ENCODE results near the gene LYSET.

LYSET gene

DNA sequence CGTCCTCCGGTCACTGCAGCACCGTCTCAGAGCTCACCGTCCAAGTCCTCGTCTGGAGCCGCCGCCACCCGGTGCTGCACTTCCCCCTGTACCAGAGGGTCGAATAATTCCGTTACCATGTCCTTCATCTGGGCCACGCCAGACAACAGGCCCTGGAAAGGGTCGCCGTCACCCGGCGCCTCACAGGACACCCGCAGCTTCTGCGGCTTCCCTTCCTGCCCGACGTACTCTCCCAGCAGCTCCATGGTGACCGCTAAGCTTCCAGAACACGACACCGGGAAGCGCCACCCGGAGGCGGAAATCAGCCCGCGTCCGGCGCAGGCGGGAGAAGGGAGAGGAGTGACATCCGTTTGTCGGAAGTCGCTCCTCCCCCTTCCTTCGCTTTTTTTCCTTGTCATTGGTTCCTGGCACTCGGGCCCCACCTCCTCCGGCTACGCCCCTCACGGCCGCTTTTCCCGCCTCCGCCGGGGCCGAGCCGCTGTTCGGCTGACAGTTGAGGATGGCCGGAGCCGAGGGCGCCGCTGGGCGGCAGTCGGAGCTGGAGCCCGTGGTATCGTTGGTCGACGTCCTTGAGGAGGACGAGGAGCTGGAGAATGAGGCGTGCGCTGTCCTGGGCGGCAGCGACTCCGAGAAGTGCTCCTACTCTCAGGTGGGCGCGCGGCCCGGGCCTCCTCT is 21.8 kb downstream of the LYSET start, which contains the start of the genes GON7 and UBR7:
GON7 (minus strand) TSS at position 273 of the 675 bp plus-strand sequence; CDS start at position 245, 28 bp downstream.
UBR7 (plus strand) TSS at position 464 of the 675 bp plus-strand sequence; CDS start at position 500, 36 bp downstream.
- peak within 1 kb of the TSS; percentile 67 for H3K27ac ChIP-seq (ENCODE audit: low read length)
- peaks cover 4% of the 10 kb centered on the region for H3K4me1 ChIP-seq (ENCODE audit: control insufficient read depth, low read depth, low read length)
- peaks cover 5% of the 10 kb centered on the region for H3K36me3 ChIP-seq (ENCODE audit: control insufficient read depth, low read depth, low read length)
- peak within 1 kb of the TSS; percentile 61 for H3K9ac ChIP-seq (ENCODE audit: low read length)
- H3K9me3 ChIP-seq (ENCODE audit: control insufficient read depth, low read depth, low read length): no peaks in the 10 kb centered on the region
- no peaks in the 10 kb centered on the region for H3K27me3 ChIP-seq (ENCODE audit: control insufficient read depth, insufficient read depth, low read length)
- peak within 1 kb of the TSS; percentile 83 for H3K4me3 ChIP-seq (ENCODE audit: low read length)

DNA sequence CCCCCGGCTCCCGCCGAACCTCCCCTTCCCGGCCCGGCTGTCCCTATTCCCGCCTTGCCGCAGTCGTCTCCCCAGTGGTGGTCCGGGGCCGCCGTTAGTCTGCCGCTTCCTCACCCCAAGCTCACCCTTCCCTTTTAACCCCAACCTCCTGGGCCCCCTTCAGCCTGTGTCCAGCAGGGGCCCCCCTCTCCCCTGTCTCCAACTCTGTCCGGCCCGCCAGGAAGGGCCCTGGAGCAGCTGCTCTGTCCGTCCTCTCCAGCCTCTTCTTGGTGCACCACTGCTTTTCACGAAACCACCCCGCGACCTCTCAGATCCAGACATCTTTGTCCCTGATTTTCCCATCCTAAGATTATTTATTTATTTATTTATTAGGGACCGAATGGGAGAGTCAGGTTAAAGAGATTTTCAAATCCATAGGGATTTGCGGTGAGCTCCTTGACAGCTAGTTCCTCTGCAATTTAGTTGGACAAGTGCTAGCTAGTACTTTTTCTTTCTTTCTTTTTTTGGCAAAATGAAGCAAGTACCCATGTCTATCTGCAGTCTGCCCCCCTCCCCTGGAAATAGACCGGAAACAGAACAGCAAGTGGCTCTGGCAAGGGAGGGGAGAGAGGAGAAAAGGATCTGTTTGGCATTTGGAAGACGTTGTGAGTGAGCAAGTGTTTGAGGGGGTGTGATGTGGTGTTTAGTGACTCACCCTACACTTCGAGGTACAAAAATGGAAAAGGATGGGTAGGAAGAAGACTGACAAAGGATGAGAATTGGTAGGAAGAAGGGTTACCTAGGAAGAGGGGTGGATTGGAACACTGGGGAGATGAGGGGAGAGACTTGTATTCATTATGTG is 22.6 kb downstream of the LYSET start:
- peaks cover 13% of the 10 kb centered on the region for H3K36me3 ChIP-seq (ENCODE audit: control insufficient read depth, low read depth, low read length)
- no peaks in the 10 kb centered on the region for H3K27me3 ChIP-seq (ENCODE audit: control insufficient read depth, insufficient read depth, low read length)
- no peak overlapping the region for H3K27ac ChIP-seq (ENCODE audit: low read length)
- no peaks in the 10 kb centered on the region for H3K9me3 ChIP-seq (ENCODE audit: control insufficient read depth, low read depth, low read length)
- peak overlapping the region; percentile 83 for H3K4me3 ChIP-seq (ENCODE audit: low read length)
- H3K4me1 ChIP-seq (ENCODE audit: control insufficient read depth, low read depth, low read length): peaks cover 4% of the 10 kb centered on the region
- peak overlapping the region; percentile 61 for H3K9ac ChIP-seq (ENCODE audit: low read length)

GRCh38 chr14:93212432-93212831 is 27.3 kb downstream of the LYSET start:
- H3K27ac ChIP-seq (ENCODE audit: low read length): no peak overlapping the region
- H3K4me3 ChIP-seq (ENCODE audit: low read length): no peak overlapping the region
- H3K9ac ChIP-seq (ENCODE audit: low read length): no peak overlapping the region
- peaks cover 4% of the 10 kb centered on the region for H3K4me1 ChIP-seq (ENCODE audit: control insufficient read depth, low read depth, low read length)
- H3K9me3 ChIP-seq (ENCODE audit: control insufficient read depth, low read depth, low read length): no peaks in the 10 kb centered on the region
- peaks cover 41% of the 10 kb centered on the region for H3K36me3 ChIP-seq (ENCODE audit: control insufficient read depth, low read depth, low read length)
- no peaks in the 10 kb centered on the region for H3K27me3 ChIP-seq (ENCODE audit: control insufficient read depth, insufficient read depth, low read length)

DNA sequence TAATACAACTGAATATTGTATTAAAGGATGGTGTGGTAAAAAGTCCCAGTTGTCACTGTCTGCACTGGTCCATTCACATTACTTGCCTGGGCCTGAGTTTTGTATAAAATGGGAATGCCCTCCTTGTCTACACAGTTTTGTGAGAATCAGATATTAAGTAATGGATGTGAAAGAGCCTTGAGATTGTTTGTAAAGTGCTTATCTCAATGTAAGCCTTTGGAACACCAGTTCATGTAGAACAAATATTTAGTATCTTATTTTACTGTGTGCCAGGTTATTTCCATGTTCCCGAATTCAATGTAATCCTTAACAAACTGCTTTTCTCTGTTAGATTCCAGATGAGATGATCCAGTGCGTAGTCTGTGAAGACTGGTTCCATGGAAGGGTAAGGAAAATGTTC is 29.5 kb downstream of the LYSET start:
- H3K36me3 ChIP-seq (ENCODE audit: control insufficient read depth, low read depth, low read length): peaks cover 41% of the 10 kb centered on the region
- H3K4me3 ChIP-seq (ENCODE audit: low read length): no peak overlapping the region
- H3K27ac ChIP-seq (ENCODE audit: low read length): no peak overlapping the region
- no peaks in the 10 kb centered on the region for H3K4me1 ChIP-seq (ENCODE audit: control insufficient read depth, low read depth, low read length)
- no peaks in the 10 kb centered on the region for H3K9me3 ChIP-seq (ENCODE audit: control insufficient read depth, low read depth, low read length)
- H3K27me3 ChIP-seq (ENCODE audit: control insufficient read depth, insufficient read depth, low read length): no peaks in the 10 kb centered on the region
- no peak overlapping the region for H3K9ac ChIP-seq (ENCODE audit: low read length)

DNA sequence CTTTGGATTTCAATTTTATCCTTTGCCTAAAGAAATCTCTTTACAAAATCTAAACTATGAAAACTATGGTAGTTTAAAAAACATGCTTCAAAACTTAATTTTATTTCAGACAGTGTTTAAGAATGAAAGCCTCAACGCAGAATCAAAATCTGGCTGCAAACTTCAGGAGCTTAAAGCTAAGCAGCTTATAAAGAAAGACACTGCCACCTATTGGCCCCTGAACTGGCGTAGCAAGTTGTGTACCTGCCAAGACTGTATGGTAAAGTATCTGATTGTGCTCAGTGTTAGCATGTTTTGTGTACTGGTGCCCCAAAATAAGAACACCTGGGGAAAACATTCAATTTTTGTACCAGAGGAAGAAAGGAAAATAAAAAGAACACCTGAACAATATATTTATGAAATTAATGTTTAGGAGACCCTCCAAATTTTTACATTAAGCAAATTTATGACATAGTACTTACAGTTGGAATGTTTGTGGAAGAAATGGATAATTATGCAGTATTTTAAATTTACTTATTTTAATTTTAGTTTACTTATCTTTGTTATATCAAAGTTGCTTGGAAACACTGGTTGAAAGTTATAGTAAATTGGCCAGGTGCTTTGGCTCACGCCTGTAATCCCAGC is 34.1 kb downstream of the LYSET start:
- H3K4me1 ChIP-seq (ENCODE audit: control insufficient read depth, low read depth, low read length): no peaks in the 10 kb centered on the region
- no peak overlapping the region for H3K4me3 ChIP-seq (ENCODE audit: low read length)
- no peaks in the 10 kb centered on the region for H3K9me3 ChIP-seq (ENCODE audit: control insufficient read depth, low read depth, low read length)
- no peaks in the 10 kb centered on the region for H3K27me3 ChIP-seq (ENCODE audit: control insufficient read depth, insufficient read depth, low read length)
- no peak overlapping the region for H3K27ac ChIP-seq (ENCODE audit: low read length)
- no peak overlapping the region for H3K9ac ChIP-seq (ENCODE audit: low read length)
- H3K36me3 ChIP-seq (ENCODE audit: control insufficient read depth, low read depth, low read length): peaks cover 37% of the 10 kb centered on the region

DNA sequence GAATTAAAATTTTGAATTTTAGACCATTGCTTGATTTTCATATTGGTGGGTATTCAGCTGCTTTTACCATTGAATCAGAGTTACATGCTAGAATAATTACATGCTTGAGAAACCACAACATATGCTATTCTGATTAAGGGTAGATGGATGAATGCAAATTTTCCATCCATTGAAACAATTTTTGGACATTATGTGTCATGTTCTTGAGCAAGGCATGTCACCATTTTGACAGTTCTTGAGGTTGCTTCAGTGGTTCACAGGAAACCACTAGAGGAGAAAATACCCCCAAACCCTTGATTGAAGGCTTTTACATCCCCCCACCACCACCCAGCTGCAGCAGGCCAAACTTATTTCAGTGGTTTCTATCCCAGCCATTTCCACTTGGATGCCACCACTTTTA is 35.4 kb downstream of the LYSET start:
- Histone ChIP-seq H3K27ac (ENCODE audit: low read length) (no peak overlapping the region), H3K27me3 (ENCODE audit: control insufficient read depth, insufficient read depth, low read length) (no peaks in the 10 kb centered on the region), H3K36me3 (ENCODE audit: control insufficient read depth, low read depth, low read length) (peaks cover 31% of the 10 kb centered on the region), H3K9me3 (ENCODE audit: control insufficient read depth, low read depth, low read length) (no peaks in the 10 kb centered on the region), H3K4me1 (ENCODE audit: control insufficient read depth, low read depth, low read length) (no peaks in the 10 kb centered on the region), H3K9ac (ENCODE audit: low read length) (no peak overlapping the region), H3K4me3 (ENCODE audit: low read length) (no peak overlapping the region)

GRCh38 chr14:93223565-93223964 is 38.4 kb downstream of the LYSET start:
- Histone ChIP-seq H3K9me3 (ENCODE audit: control insufficient read depth, low read depth, low read length) (no peaks in the 10 kb centered on the region), H3K4me1 (ENCODE audit: control insufficient read depth, low read depth, low read length) (no peaks in the 10 kb centered on the region), H3K27ac (ENCODE audit: low read length) (no peak overlapping the region), H3K4me3 (ENCODE audit: low read length) (no peak overlapping the region), H3K27me3 (ENCODE audit: control insufficient read depth, insufficient read depth, low read length) (no peaks in the 10 kb centered on the region), H3K36me3 (ENCODE audit: control insufficient read depth, low read depth, low read length) (peaks cover 38% of the 10 kb centered on the region), H3K9ac (ENCODE audit: low read length) (no peak overlapping the region)

- no peaks in the 10 kb centered on the region for H3K9me3 ChIP-seq (ENCODE audit: control insufficient read depth, low read depth, low read length)
Observed at GRCh38 chr14:93228550-93228949, 43.4 kb downstream of the LYSET start.

GRCh38 chr14:93230539-93230938 is 45.4 kb downstream of the LYSET start:
- H3K9ac ChIP-seq (ENCODE audit: low read length): no peak overlapping the region
- no peaks in the 10 kb centered on the region for H3K9me3 ChIP-seq (ENCODE audit: control insufficient read depth, low read depth, low read length)
- H3K4me1 ChIP-seq (ENCODE audit: control insufficient read depth, low read depth, low read length): no peaks in the 10 kb centered on the region
- H3K4me3 ChIP-seq (ENCODE audit: low read length): no peak overlapping the region
- H3K36me3 ChIP-seq (ENCODE audit: control insufficient read depth, low read depth, low read length): peaks cover 24% of the 10 kb centered on the region
- no peaks in the 10 kb centered on the region for H3K27me3 ChIP-seq (ENCODE audit: control insufficient read depth, insufficient read depth, low read length)
- H3K27ac ChIP-seq (ENCODE audit: low read length): no peak overlapping the region

More at GRCh38 chr14:93228550-93228949, 43.4 kb downstream of the LYSET start:
- Histone ChIP-seq H3K27ac (ENCODE audit: low read length) (no peak overlapping the region), H3K4me1 (ENCODE audit: control insufficient read depth, low read depth, low read length) (no peaks in the 10 kb centered on the region), H3K4me3 (ENCODE audit: low read length) (no peak overlapping the region), H3K27me3 (ENCODE audit: control insufficient read depth, insufficient read depth, low read length) (no peaks in the 10 kb centered on the region), H3K9ac (ENCODE audit: low read length) (no peak overlapping the region), H3K36me3 (ENCODE audit: control insufficient read depth, low read depth, low read length) (peaks cover 29% of the 10 kb centered on the region)

DNA sequence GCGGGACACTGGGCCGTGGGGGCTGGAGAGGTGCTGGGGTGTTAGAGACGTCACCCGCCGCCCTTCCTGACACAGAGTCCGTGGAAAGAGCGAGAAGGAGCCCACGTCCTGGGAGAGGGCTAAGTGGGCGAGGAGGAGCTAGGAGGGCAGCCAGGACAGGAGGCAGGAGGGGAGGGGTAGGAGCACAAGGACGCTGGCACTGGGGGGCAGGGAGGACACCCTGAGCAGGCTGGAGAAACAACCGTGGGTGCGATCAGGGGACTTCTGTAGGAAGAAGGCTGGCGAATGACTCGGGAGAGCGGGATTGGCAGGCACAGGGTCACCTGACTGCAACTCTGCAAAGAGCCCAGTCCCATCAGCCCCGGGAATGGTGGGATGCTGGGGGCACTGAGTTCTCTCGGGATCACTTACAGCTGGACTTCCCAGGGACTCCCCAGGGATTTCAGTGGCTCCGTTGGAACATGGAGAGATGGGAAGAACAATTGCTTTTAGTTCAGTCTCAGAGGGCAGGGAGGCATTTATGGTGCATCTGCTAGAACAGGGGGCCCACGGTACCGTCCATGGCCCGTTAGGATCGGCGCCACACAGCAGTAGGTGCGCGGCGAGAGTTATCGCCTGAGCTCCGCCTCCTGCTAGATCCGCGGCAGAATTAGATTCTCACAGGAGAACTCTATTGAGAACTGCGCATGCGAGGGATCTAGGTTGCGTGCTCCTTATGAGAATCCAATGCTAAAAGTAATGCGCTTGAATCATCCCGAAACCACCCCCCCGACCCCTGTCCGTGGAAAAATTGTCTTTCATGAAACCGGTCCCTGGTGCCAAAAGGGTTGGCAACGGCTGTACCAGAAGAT is 46.2 kb downstream of the LYSET start:
- Histone ChIP-seq H3K27me3 (ENCODE audit: control insufficient read depth, insufficient read depth, low read length) (no peaks in the 10 kb centered on the region), H3K9me3 (ENCODE audit: control insufficient read depth, low read depth, low read length) (no peaks in the 10 kb centered on the region), H3K27ac (ENCODE audit: low read length) (no peak overlapping the region), H3K4me1 (ENCODE audit: control insufficient read depth, low read depth, low read length) (no peaks in the 10 kb centered on the region), H3K9ac (ENCODE audit: low read length) (no peak overlapping the region), H3K4me3 (ENCODE audit: low read length) (no peak overlapping the region), H3K36me3 (ENCODE audit: control insufficient read depth, low read depth, low read length) (peaks cover 24% of the 10 kb centered on the region)

DNA sequence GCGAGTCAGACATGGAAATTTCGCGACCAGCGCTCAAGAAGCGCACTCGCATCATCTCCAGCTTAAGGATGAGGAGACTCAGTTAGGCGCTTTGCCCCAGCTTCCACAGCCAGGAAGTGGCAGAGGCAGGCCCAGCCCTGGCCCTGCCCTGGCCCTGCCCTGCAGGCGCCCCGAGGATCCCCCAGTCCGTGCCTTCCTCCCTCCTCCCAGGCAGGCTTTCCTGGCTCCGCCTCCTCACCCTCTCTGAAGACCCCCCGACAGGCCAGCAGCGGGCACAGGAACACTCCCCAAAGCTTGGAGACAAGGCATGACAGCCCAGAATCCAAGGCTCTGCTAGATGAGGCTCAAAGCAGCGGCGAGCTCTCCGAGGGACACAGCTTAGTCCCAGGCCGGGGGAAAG is 47.0 kb downstream of the LYSET start:
- H3K27me3 ChIP-seq (ENCODE audit: control insufficient read depth, insufficient read depth, low read length): no peaks in the 10 kb centered on the region
- peaks cover 19% of the 10 kb centered on the region for H3K36me3 ChIP-seq (ENCODE audit: control insufficient read depth, low read depth, low read length)
- H3K9me3 ChIP-seq (ENCODE audit: control insufficient read depth, low read depth, low read length): no peaks in the 10 kb centered on the region
- no peak overlapping the region for H3K9ac ChIP-seq (ENCODE audit: low read length)
- H3K27ac ChIP-seq (ENCODE audit: low read length): no peak overlapping the region
- H3K4me3 ChIP-seq (ENCODE audit: low read length): no peak overlapping the region
- no peaks in the 10 kb centered on the region for H3K4me1 ChIP-seq (ENCODE audit: control insufficient read depth, low read depth, low read length)
